Ovary (tissue), 9 donors: ENCODE data around the gene LOXHD1. TPM values are rescaled to one million over a fixed set of nuclear protein-coding genes. Genes with fewer than 3 reads are reported as not detected.

Experiments used
- DNase-seq, 5 donors: peaks; one replicate each; pipeline ENCODE4 v3.0.0-alpha.2; 2019 to 2020
- H3K27ac ChIP-seq, 2 donors: fragments of 200-600 bp; one replicate each; pipeline versions ENCODE4 v1.5.1 to v1.8.0; 2019 to 2022
- H3K27me3 ChIP-seq: fragments of 200-600 bp; one replicate; pipeline ENCODE4 v1.8.0; 2022
- H3K36me3 ChIP-seq: fragments of 200-600 bp; sonication (generic); one replicate; pipeline ENCODE4 v1.5.1; 2019
- H3K4me1 ChIP-seq: one replicate; pipeline ENCODE4 v1.8.1; 2013; ENCODE audit warnings: mild to moderate bottlenecking, moderate library complexity; ENCODE audit not compliant: insufficient read depth
- H3K4me3 ChIP-seq: fragments of 200-600 bp; sonication (generic); one replicate; pipeline ENCODE4 v1.5.1; 2017
- H3K9me3 ChIP-seq, 2 donors: fragments of 200-600 bp in 1 of 2; sonication (generic) in 1 of 2; one replicate each; pipeline versions ENCODE4 v1.5.1 to v1.8.1; 2013 to 2019; ENCODE audit warnings: mild to moderate bottlenecking in 1 of 2, moderate library complexity in 1 of 2
- EP300 ChIP-seq: sonication (generic); formaldehyde crosslinking; IDR thresholded peaks from one replicate; pipeline ENCODE4 v1.6.1; 2017; ENCODE audit warnings: antibody characterized with exemption
- POLR2A ChIP-seq: fragments of 450-650 bp; IDR thresholded peaks from one replicate; pipeline ENCODE4 v1.6.1; 2017; ENCODE audit warnings: antibody characterized with exemption, mild to moderate bottlenecking, moderate library complexity
- WGBS, 3 donors: extraction: QIAGEN DNeasy Blood & Tissue Kit in 1 of 3; methylation state at CpG; one replicate each; pipeline versions ENCODE4 v1.1.5 to v1.1.7; 2013 to 2017; 5-methylcytosine and 5-hydroxymethylcytosine counted together
- intact Hi-C, 4 donors: fragments of 100-400 bp; cut with DNase I; formaldehyde crosslinking; loops; one replicate each; pipeline versions ENCODE4 v1.11.0 to v1.15.1; 2022 to 2023
- polyA plus RNA-seq, 2 donors: library from polyadenylated mRNA; stranded (reverse); fragments of 200-250 nt in 1 of 2; fragments of 350-450 nt in 1 of 2; fragmentation: Illumina TruSeq in 1 of 2; extraction: RNeasy Lipid Tissue Mini Kit (QIAGEN cat#74804) in 1 of 2; gene quantifications; one replicate each; pipeline ENCODE4 v1.2.3, GENCODE V29; 2013 to 2014
- total RNA-seq, 7 donors: library from RNA; depleted of rRNA in 2 of 7; stranded (reverse); fragments of >200 nt in 2 of 7; fragmentation: NEBNext Ultra II Directional in 3 of 7; extraction: Animal tissue kit (Norgen Biotek cat#: 25700) in 3 of 7; gene quantifications; one replicate each; pipeline versions ENCODE4 v1.1.0 to v1.2.4, GENCODE V29; 2016 to 2023
- TF ChIP-seq, protein P1 (sequence below), 3 donors: fragments of 450-650 bp in 2 of 3; fragments of 200-600 bp in 1 of 3; IDR thresholded peaks; one replicate each; pipeline versions ENCODE4 v1.5.1 to v1.8.0; 2016 to 2022; ENCODE audit warnings: antibody characterized with exemption in 3 of 3, mild to moderate bottlenecking in 1 of 3
- donor health status: DM: no; HTN: no; CAD: no; lungs with moderate emphysema.
- donor health status: DM: no; HTN: no; CAD: no.
- donor health status: Bipolar disorder and iron deficiency.
- donor health status: DM: yes; HTN: yes; CAD: no.
- donor health status: DM: no; HTN: no; CAD: no.
- donor health status: DM: yes; HTN: yes; CAD: no.

Gene LOXHD1
- total and polyA plus RNA-seq, 9 donors = 0.13 to 1.2 (median 0.31) TPM; not detected in 3

DNA sequence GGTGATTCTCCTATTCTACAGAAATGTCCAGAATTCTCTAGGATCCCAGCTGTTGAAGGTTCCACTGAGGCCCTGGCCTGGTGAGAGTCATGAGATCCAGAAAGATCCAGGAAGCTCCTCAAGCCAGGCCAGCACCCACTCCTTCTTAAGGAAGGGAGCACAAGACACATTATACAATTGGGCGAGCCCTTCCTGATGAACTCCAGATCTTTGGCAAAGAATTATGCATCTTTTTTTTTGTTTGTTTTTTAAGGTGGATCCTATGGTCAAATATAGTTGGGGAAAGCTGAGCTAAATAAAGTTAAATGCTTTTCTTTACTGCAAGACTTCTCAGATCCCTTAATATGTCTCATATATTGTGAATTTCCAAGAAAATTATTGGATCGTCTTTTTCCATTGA lies 37.0 kb upstream of the LOXHD1 start:
- intact Hi-C loops = no loop called here

DNA sequence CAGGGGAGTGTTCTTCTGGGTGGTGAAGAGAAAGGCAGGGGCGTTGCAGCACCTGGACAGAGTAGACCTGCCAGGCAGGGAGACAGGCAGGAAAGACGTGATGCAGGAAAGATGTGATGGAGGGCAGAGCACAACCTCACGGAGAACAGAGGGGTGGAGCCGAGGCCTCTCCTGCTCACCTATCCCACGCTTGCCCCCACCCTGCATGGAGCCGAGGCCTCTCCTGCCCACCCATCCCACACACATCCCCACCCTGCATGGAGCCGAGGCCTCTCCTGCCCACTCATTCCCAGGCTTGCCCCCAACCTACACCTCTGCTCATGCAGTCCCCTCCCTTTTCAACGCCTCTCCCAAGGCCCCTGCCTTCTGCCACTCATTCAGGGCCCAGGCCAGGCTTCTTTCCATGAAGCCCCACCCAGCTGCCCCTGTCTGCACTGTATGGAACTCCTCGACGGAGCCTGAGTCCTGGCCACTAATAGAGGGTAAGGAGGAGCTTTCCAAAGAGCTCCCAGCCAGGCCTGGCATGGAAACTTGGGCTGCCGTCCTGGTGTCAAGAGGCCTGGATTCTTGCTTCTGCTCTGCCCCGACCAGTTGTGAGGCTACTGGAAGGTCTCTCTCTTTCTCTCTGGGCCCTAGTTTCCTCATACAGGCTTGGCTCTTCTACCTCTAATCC lies 32.0 kb upstream of the LOXHD1 start:
- WGBS, 3 donors = 72 to 76% (median 75%) methylated on average over 12 of the region's 12 CpGs
- no peaks in the 10 kb centered on the region for H3K27me3 ChIP-seq
- TF ChIP-seq POLR2A = no peak
- TF ChIP-seq EP300 = no peak
- TF ChIP-seq, protein P1, sequence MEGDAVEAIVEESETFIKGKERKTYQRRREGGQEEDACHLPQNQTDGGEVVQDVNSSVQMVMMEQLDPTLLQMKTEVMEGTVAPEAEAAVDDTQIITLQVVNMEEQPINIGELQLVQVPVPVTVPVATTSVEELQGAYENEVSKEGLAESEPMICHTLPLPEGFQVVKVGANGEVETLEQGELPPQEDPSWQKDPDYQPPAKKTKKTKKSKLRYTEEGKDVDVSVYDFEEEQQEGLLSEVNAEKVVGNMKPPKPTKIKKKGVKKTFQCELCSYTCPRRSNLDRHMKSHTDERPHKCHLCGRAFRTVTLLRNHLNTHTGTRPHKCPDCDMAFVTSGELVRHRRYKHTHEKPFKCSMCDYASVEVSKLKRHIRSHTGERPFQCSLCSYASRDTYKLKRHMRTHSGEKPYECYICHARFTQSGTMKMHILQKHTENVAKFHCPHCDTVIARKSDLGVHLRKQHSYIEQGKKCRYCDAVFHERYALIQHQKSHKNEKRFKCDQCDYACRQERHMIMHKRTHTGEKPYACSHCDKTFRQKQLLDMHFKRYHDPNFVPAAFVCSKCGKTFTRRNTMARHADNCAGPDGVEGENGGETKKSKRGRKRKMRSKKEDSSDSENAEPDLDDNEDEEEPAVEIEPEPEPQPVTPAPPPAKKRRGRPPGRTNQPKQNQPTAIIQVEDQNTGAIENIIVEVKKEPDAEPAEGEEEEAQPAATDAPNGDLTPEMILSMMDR (IDR thresholded peaks at IDR 0.05) = no peak
- no peaks in the 10 kb centered on the region for H3K36me3 ChIP-seq
- DNase-seq = no peak
- H3K27ac ChIP-seq = no peak overlapping the region
- no peaks in the 10 kb centered on the region for H3K4me1 ChIP-seq
- H3K9me3 ChIP-seq = no peaks in the 10 kb centered on the region
- no peak overlapping the region for H3K4me3 ChIP-seq
- intact Hi-C loops = no loop called here

More for the DNA sequence above, 37.0 kb upstream of the LOXHD1 start:
- Histone ChIP-seq H3K9me3 (no peaks in the 10 kb centered on the region), H3K4me1 (no peaks in the 10 kb centered on the region), H3K4me3 (no peak overlapping the region), H3K27me3 (no peaks in the 10 kb centered on the region), H3K36me3 (no peaks in the 10 kb centered on the region), H3K27ac (no peak overlapping the region)
- 86 to 91% (median 88%) methylated on average over 2 of the region's 2 CpGs for WGBS, 3 donors
- no peak for TF ChIP-seq EP300
- TF ChIP-seq POLR2A = no peak
- TF ChIP-seq, protein P1 (IDR thresholded peaks at IDR 0.05) = no peak
- no peak for DNase-seq

DNA sequence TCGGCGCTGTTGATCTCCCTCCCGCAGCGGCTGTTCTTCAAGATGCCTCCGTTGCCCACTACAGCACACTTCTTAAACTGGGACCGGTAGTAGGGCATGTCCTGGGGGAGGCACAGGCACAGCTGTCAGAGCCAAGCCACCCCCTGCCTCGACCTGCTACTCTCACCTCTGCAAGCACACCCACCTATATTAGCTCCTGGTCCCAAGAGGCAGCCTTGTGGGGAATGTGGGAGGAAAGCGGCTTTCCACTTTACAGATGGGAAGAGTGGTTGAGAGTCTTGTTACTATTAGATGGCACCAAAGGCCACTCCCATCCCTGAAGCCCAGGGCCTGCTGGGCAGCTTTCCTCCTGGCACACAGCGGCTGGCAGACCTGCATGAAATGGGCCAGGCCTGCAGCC lies 29.2 kb upstream of the LOXHD1 start:
- TF ChIP-seq, protein P1 (IDR thresholded peaks at IDR 0.05) = no peak
- TF ChIP-seq EP300 (no peak), POLR2A (no peak)
- H3K27ac ChIP-seq = no peak overlapping the region
- 86 to 94% (median 94%) methylated on average over 9 of the region's 9 CpGs for WGBS, 3 donors
- DNase-seq = no peak
- H3K9me3 ChIP-seq = no peaks in the 10 kb centered on the region
- H3K4me3 ChIP-seq = no peak overlapping the region
- H3K27me3 ChIP-seq = no peaks in the 10 kb centered on the region
- no peaks in the 10 kb centered on the region for H3K4me1 ChIP-seq
- intact Hi-C loops = no loop called here
- H3K36me3 ChIP-seq = no peaks in the 10 kb centered on the region

DNA sequence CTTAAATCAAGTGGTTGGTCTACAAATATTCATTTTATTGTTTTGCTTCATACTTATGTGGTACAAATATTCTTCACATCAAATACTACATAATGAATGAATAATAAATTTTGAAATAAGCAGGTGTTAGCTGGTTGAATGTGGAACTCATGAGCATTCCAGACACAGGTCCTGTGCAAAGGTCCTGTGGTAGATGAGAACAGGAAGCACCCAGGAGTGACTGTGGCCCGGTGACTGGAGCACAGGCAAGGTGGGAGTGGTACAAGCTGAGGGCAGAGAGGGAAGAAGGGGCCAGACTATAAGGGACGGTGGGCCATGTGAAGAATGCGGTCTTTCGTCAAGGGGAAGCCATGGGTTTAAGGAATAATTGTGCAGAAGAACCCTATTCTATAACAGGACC lies 26.2 kb upstream of the LOXHD1 start:
- intact Hi-C loops = no loop called here
- H3K36me3 ChIP-seq = no peaks in the 10 kb centered on the region
- 82 to 93% (median 92%) methylated on average over 4 of the region's 4 CpGs for WGBS, 3 donors
- no peak for DNase-seq
- H3K9me3 ChIP-seq = no peaks in the 10 kb centered on the region
- TF ChIP-seq, protein P1 (IDR thresholded peaks at IDR 0.05) = no peak
- TF ChIP-seq POLR2A (no peak), EP300 (no peak)
- no peak overlapping the region for H3K27ac ChIP-seq
- no peaks in the 10 kb centered on the region for H3K4me1 ChIP-seq
- no peaks in the 10 kb centered on the region for H3K27me3 ChIP-seq
- H3K4me3 ChIP-seq = no peak overlapping the region
